GM12878 (cell line): ENCODE data around the gene TMEM182. TPM values are rescaled to one million over a fixed set of nuclear protein-coding genes. Genes with fewer than 3 reads are reported as not detected.

Experiments
- ATAC-seq: fragments of 200-7000 bp; cut with Tn5 transposase; 3 replicates; pipeline ENCODE4 v1.9.1; 2020; ENCODE audit warnings: mild to moderate bottlenecking, moderate library complexity
- BruUV-seq: library from RNA; stranded (reverse); fragments of 400-500 nt; replicated peaks from 2 replicates; lab custom pipeline; 2021; lab: Mats Ljungman, UMichigan
- CTCF ChIA-PET: fragments of 300-600 bp; sonication (Branson Sonifier 250); formaldehyde crosslinking; extraction: SDS; loops from one replicate; lab custom pipeline; 2021; ENCODE audit warnings: inconsistent platforms; lab: Yijun Ruan, JAX
- POLR2A ChIA-PET: fragments of 350-600 bp; formaldehyde crosslinking; extraction: SDS; loops from one replicate; lab custom pipeline; 2021; ENCODE audit warnings: inconsistent platforms; lab: Charles Lee
- RAD21 ChIA-PET: fragments of 300-600 bp; sonication (Branson Sonifier 250); formaldehyde crosslinking; loops from one replicate; lab custom pipeline; 2023; ENCODE audit warnings: antibody characterized with exemption; ENCODE audit not compliant: unreplicated experiment; lab: Charles Lee
- SMC1A ChIA-PET: fragments of 300-600 bp; sonication (Branson Sonifier 250); formaldehyde crosslinking; loops from one replicate; lab custom pipeline; 2023; ENCODE audit not compliant: unreplicated experiment, uncharacterized antibody; lab: Charles Lee
- DNase-seq: peaks from one replicate; pipeline ENCODE4 v3.0.0-alpha.2; 2011; ENCODE audit warnings: low read depth, low spot score
- FAIRE-seq: peaks from 3 replicates; lab custom pipeline; 2011; peaks lifted over from hg19 to GRCh38; lab: Jason Lieb, UNC
- H2AFZ ChIP-seq: 2 replicates; pipeline ENCODE4 v1.6.0; 2011; ENCODE audit warnings: low read depth, low read length, control low read depth; ENCODE audit not compliant: control insufficient read depth
- H3K27ac ChIP-seq: 2 replicates; pipeline ENCODE4 v1.5.1; 2011; ENCODE audit warnings: control low read depth; ENCODE audit not compliant: control insufficient read depth, insufficient read depth
- H3K27me3 ChIP-seq, 2 experiments: replicated peaks in 1 of 2; 2 replicates each; pipeline versions ENCODE4 v1.6.0 to v1.6.1; 2011; ENCODE audit warnings: low read length in 1 of 2; ENCODE audit not compliant: control insufficient read depth in 2 of 2, insufficient read depth in 2 of 2
- H3K36me3 ChIP-seq, 2 experiments: 2 replicates each; pipeline ENCODE4 v1.5.1; 2011; ENCODE audit warnings: low read length in 1 of 2; ENCODE audit not compliant: control insufficient read depth in 2 of 2, insufficient read depth in 2 of 2
- H3K4me1 ChIP-seq: 2 replicates; pipeline ENCODE4 v1.6.1; 2011; ENCODE audit warnings: mild to moderate bottlenecking, low read length, moderate library complexity, mixed read lengths; ENCODE audit not compliant: control insufficient read depth, insufficient read depth
- H3K4me2 ChIP-seq: 2 replicates; pipeline ENCODE4 v1.6.0; 2011; ENCODE audit warnings: control low read depth; ENCODE audit not compliant: control insufficient read depth, insufficient read depth
- H3K4me3 ChIP-seq: fragments of 200-600 bp; sonication (generic); 2 replicates; pipeline ENCODE4 v1.5.1; 2016
- H3K79me2 ChIP-seq: 2 replicates; pipeline ENCODE4 v1.6.0; 2011; ENCODE audit warnings: low read length; ENCODE audit not compliant: control insufficient read depth, insufficient read depth
- H3K9ac ChIP-seq: 2 replicates; pipeline ENCODE4 v1.8.0; 2011; ENCODE audit warnings: low read length, control low read depth, mixed read lengths; ENCODE audit not compliant: control insufficient read depth, insufficient read depth
- H3K9me3 ChIP-seq: replicated peaks from 3 replicates; pipeline ENCODE4 v1.5.1; 2011; ENCODE audit warnings: mild to moderate bottlenecking, low read length; ENCODE audit not compliant: control insufficient read depth, insufficient read depth
- H4K20me1 ChIP-seq: 2 replicates; pipeline ENCODE4 v1.6.0; 2011; ENCODE audit not compliant: control insufficient read depth, insufficient read depth
- GATAD2B ChIP-seq: fragments of 450-650 bp; conservative IDR thresholded peaks from 2 replicates; pipeline ENCODE4 v1.6.1; 2017; ENCODE audit warnings: low read depth, mild to moderate bottlenecking, moderate library complexity
- IRF4 ChIP-seq: IDR thresholded peaks from 2 replicates; pipeline ENCODE4 v1.6.1; 2011; ENCODE audit warnings: low read depth, low read length
- PAX8 ChIP-seq: fragments of 450-650 bp; IDR thresholded peaks from 2 replicates; pipeline ENCODE4 v1.6.1; 2017; ENCODE audit warnings: mild to moderate bottlenecking, moderate library complexity
- SMAD5 ChIP-seq: IDR thresholded peaks from 2 replicates; pipeline ENCODE4 v1.6.1; 2016; ENCODE audit warnings: antibody characterized with exemption, low read depth
- SREBF1 ChIP-seq: IDR thresholded peaks from 2 replicates; pipeline ENCODE4 v1.6.1; 2012; ENCODE audit warnings: mild to moderate bottlenecking, low read length
- TBL1XR1 ChIP-seq: IDR thresholded peaks from 2 replicates; pipeline ENCODE4 v1.6.1; 2012; ENCODE audit warnings: low read depth, low read length, improper control_type of control experiment
- ZNF274 ChIP-seq: IDR thresholded peaks from one replicate; pipeline ENCODE4 v1.8.0; 2011; ENCODE audit not compliant: insufficient read length, insufficient read depth
- WGBS: methylation state at CpG from one replicate; pipeline ENCODE4 v1.1.6; 2016; ENCODE audit warnings: low lambda C conversion rate; ENCODE audit not compliant: insufficient replicate concordance, insufficient coverage; ENCODE audit errors: missing lambda C conversion rate; 5-methylcytosine and 5-hydroxymethylcytosine counted together
- in situ Hi-C: fragments of 300-500 bp; cut with MboI; formaldehyde crosslinking; loops from 9 replicates; pipeline ENCODE4 v1.14.3; 2018; ENCODE audit warnings: mixed read lengths
- intact Hi-C: fragments of 100-400 bp; cut with micrococcal nuclease; formaldehyde crosslinking; loops from one replicate; pipeline ENCODE4 v1.14.2; 2022; ENCODE audit not compliant: unreplicated experiment
- polyA plus RNA-seq, 11 experiments: library from polyadenylated mRNA; depleted of rRNA in 4 of 11; unstranded in 6 of 11; stranded (reverse) in 5 of 11; fragments of >200 nt; fragmentation: Nextera tagmentation in 4 of 11; fragmentation: Illumina TruSeq in 1 of 11; extraction: Ambion mirVana in 4 of 11; extraction: Trizol in 1 of 11; gene quantifications; 1 replicate in 1 of 11; 2 replicates in 10 of 11; pipeline versions ENCODE4 v1.2.1 to v1.2.3, GENCODE V29; 2011 to 2016; ENCODE audit warnings: inconsistent platforms in 2 of 11, missing spikeins in 2 of 11, low read depth in 1 of 11
- total RNA-seq, 4 experiments: library from RNA; depleted of rRNA in 3 of 4; stranded (reverse); fragments of >200 nt in 3 of 4; fragmentation: Illumina TruSeq in 1 of 4; extraction: Trizol in 1 of 4; gene quantifications; 2 replicates each; pipeline versions ENCODE4 v1.2.1 to v1.2.3, GENCODE V29; 2013 to 2021
- TF ChIP-seq, protein P1 (sequence below): fragments of 450-650 bp; IDR thresholded peaks from 2 replicates; pipeline ENCODE4 v1.6.1; 2017; ENCODE audit warnings: mild to moderate bottlenecking, moderate library complexity
- TF ChIP-seq, protein P2 (sequence below): fragments of 150-350 bp; IDR thresholded peaks from 2 replicates; pipeline ENCODE4 v1.6.1; 2014; ENCODE audit warnings: mild to moderate bottlenecking, low read depth, low read length

Gene TMEM182
- total and polyA plus RNA-seq, 10 of the 15 experiments (the other 5 are each of a cell fraction or from before 2014, with no cell fraction given): 1.8 to 5.4 (median 3.1) TPM

DNA sequence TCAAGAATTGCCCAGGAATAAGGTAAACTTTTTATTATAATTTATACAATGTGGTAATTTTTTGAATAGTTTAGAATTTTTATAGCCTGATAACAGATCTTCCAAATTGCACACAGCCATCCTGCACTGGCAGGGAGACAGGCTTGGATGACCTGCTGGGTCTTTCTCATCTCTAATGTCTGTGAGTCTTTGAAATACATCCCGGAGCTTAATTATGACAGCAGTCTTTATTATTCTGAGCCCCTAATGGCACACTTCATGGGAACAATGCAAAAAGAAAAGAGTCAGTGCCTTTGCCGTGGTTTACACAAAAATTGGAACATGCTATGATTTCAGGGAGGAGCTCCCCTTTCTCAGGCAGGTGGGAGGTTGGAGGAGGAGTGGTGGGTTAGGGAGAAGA lies 71.0 kb downstream of the TMEM182 start:
- TF ChIP-seq GATAD2B (no peak), ZNF274 (no peak), SMAD5 (no peak), IRF4 (no peak), PAX8 (no peak), TBL1XR1 (no peak), SREBF1 (no peak)
- TF ChIP-seq, protein P1, sequence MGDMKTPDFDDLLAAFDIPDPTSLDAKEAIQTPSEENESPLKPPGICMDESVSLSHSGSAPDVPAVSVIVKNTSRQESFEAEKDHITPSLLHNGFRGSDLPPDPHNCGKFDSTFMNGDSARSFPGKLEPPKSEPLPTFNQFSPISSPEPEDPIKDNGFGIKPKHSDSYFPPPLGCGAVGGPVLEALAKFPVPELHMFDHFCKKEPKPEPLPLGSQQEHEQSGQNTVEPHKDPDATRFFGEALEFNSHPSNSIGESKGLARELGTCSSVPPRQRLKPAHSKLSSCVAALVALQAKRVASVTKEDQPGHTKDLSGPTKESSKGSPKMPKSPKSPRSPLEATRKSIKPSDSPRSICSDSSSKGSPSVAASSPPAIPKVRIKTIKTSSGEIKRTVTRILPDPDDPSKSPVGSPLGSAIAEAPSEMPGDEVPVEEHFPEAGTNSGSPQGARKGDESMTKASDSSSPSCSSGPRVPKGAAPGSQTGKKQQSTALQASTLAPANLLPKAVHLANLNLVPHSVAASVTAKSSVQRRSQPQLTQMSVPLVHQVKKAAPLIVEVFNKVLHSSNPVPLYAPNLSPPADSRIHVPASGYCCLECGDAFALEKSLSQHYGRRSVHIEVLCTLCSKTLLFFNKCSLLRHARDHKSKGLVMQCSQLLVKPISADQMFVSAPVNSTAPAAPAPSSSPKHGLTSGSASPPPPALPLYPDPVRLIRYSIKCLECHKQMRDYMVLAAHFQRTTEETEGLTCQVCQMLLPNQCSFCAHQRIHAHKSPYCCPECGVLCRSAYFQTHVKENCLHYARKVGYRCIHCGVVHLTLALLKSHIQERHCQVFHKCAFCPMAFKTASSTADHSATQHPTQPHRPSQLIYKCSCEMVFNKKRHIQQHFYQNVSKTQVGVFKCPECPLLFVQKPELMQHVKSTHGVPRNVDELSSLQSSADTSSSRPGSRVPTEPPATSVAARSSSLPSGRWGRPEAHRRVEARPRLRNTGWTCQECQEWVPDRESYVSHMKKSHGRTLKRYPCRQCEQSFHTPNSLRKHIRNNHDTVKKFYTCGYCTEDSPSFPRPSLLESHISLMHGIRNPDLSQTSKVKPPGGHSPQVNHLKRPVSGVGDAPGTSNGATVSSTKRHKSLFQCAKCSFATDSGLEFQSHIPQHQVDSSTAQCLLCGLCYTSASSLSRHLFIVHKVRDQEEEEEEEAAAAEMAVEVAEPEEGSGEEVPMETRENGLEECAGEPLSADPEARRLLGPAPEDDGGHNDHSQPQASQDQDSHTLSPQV: no peak
- TF ChIP-seq, protein P2, sequence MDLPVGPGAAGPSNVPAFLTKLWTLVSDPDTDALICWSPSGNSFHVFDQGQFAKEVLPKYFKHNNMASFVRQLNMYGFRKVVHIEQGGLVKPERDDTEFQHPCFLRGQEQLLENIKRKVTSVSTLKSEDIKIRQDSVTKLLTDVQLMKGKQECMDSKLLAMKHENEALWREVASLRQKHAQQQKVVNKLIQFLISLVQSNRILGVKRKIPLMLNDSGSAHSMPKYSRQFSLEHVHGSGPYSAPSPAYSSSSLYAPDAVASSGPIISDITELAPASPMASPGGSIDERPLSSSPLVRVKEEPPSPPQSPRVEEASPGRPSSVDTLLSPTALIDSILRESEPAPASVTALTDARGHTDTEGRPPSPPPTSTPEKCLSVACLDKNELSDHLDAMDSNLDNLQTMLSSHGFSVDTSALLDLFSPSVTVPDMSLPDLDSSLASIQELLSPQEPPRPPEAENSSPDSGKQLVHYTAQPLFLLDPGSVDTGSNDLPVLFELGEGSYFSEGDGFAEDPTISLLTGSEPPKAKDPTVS: no peak

More for the DNA sequence above, 71.0 kb downstream of the TMEM182 start:
- BruUV-seq: no TSS peak
- H3K36me3 ChIP-seq: no peaks in the 10 kb centered on the region
- CTCF ChIA-PET: no interaction called here
- H4K20me1 ChIP-seq: no peaks in the 10 kb centered on the region
- no peak for FAIRE-seq
- H3K9me3 ChIP-seq: no peaks in the 10 kb centered on the region
- H3K79me2 ChIP-seq: no peaks in the 10 kb centered on the region
- in situ Hi-C loops (no loop called here), intact Hi-C loops (no loop called here)
- SMC1A ChIA-PET: no interaction called here
- RAD21 ChIA-PET: no interaction called here
- ATAC-seq: no peak
- no peak overlapping the region for H3K27ac ChIP-seq
- no peak overlapping the region for H3K4me3 ChIP-seq
- DNase-seq: no peak
- no peaks in the 10 kb centered on the region for H3K27me3 ChIP-seq
- no peak overlapping the region for H3K4me2 ChIP-seq
- H3K4me1 ChIP-seq: no peaks in the 10 kb centered on the region
- WGBS: 56% methylated on average over 2 of the region's 2 CpGs
- H3K9ac ChIP-seq: no peak overlapping the region
- H2AFZ ChIP-seq: no peak overlapping the region
- POLR2A ChIA-PET: no interaction called here
